Stimulated activated naive CD8-positive, alpha-beta T cell treated with anti-CD3 and anti-CD28 coated beads, Interleukin-15, Interleukin-2, amounts not matched to agents 100 ng/mL and 50 ng/mL, for 24 hours (primary cell): ENCODE results near the gene TAF6L.
A peak's percentile ranks its signal among the peaks of the same experiment; 100 is the strongest.
"Not testable (repeated sequence)": the region's sequence is repeated elsewhere in the genome, so short reads cannot be mapped to it uniquely, and the experiment has no call there.

ENCODE experiments used
- H3K27ac Mint-ChIP-seq: one replicate; pipeline ENCODE4 v1.8.0; 2021; ENCODE audit warnings: mild to moderate bottlenecking, mixed read lengths
- H3K27me3 Mint-ChIP-seq: one replicate; pipeline ENCODE4 v1.8.0; 2021; ENCODE audit warnings: mixed read lengths
- H3K36me3 Mint-ChIP-seq: one replicate; pipeline ENCODE4 v1.8.0; 2021; ENCODE audit warnings: low read depth, mixed read lengths
- H3K4me1 Mint-ChIP-seq: one replicate; pipeline ENCODE4 v1.8.0; 2021; ENCODE audit warnings: low read depth, mixed read lengths
- H3K4me3 Mint-ChIP-seq: one replicate; pipeline ENCODE4 v1.8.0; 2021; ENCODE audit warnings: mild to moderate bottlenecking, mixed read lengths
- H3K9me3 Mint-ChIP-seq: one replicate; pipeline ENCODE4 v1.8.0; 2021; ENCODE audit warnings: mixed read lengths

Gene TAF6L

DNA sequence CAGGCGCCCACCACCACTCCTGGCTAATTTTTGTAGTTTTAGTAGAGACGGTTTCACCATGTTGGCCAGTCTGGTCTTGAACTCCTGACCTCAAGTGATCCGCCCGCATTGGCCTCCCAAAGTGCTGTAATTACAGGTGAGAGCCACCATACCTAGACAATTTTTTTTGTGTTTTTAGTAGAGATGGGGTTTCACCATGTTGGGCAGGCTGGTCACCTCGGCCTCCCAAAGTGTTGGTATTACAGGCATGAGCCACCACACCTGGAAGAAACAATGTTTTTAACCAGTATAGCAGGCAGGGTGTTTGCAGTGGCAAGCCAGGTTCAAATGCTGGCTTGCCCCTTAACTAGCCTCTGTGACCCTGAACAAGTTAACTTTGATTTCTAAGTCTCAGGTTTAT is 21.3 kb upstream of the TAF6L start:
- not testable (repeated sequence) for H3K36me3 Mint-ChIP-seq, H3K9me3 Mint-ChIP-seq

DNA sequence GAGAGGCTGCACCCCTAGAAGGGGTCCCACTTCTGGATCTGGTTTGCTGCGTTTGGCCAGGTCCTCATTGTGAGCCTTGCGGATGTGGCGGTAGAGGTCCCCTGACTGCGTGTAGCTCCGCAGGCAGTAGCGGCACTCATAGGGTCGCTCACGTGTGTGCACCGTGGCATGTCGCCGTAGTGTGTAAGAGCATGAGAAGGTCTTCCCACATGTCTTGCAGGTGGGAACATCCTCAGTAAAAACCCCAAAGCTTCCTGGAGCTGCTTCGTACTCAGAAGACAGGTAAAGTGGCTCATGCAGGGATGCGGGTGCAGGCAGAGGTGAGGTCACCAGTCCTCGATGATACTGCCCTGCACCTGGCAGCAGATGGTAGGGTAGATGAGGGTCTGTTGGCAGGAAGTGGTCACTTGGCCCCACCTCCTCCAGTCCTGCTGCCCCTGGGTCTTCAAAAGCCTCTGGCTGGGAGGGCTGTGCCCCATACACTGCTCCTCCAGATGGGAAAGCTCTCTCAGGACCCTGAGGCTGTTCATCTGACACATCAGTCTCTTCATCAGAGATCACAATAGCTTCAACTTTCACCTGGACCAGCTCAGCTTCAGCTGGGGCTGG is 18.9 kb upstream of the TAF6L start:
- no peaks in the 10 kb centered on the region for H3K9me3 Mint-ChIP-seq
- H3K36me3 Mint-ChIP-seq, result peaks cover 5% of the 10 kb centered on the region
- no peak overlapping the region for H3K4me3 Mint-ChIP-seq
- peak overlapping the region; percentile 34 for H3K27ac Mint-ChIP-seq
- H3K4me1 Mint-ChIP-seq, result peaks cover 35% of the 10 kb centered on the region
- no peaks in the 10 kb centered on the region for H3K27me3 Mint-ChIP-seq

More for the DNA sequence above, 21.3 kb upstream of the TAF6L start:
- H3K27me3 Mint-ChIP-seq, H3K27ac Mint-ChIP-seq, H3K4me3 Mint-ChIP-seq: not testable (repeated sequence)
- peaks cover 35% of the 10 kb centered on the region for H3K4me1 Mint-ChIP-seq

DNA sequence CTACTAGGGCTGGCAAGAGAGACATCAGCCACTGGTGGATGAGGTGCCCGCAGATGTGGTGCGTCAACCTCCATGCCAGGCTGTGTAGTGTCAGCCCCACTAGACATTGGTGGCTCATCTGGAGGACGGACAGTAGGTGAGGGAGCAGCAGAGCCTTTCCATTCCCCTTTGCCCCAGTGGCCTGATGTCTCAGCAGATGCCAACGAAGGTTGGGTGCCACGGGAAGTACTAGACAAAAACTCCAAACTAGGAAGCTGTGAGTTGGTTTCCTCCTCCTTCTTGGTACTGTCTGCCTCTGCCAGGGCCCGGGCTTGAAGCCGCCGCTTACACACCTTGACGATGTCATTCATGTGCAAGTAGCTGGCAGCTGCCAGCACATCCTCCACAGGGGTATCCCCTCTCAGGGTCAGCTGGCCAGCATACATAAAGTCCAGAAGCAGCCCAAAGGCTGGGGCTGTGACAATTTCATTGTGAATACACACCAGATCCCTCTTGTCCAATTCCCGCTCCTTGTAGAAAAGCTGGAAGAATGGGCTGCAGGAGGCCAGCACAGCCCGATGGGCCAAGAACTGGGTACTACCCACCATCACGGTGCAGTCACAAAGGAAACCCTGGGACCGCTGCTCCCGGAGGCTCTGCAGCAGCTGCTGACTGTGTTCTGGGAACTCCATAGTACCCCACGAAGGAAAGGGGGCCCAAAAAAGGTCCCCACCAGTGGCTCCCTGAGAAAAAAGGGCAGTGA is 18.0 kb upstream of the TAF6L start:
- H3K4me1 Mint-ChIP-seq, result peaks cover 35% of the 10 kb centered on the region
- no peaks in the 10 kb centered on the region for H3K27me3 Mint-ChIP-seq
- H3K36me3 Mint-ChIP-seq, result peaks cover 5% of the 10 kb centered on the region
- peak overlapping the region; percentile 98 for H3K27ac Mint-ChIP-seq
- H3K9me3 Mint-ChIP-seq, result no peaks in the 10 kb centered on the region
- H3K4me3 Mint-ChIP-seq, result peak overlapping the region; percentile 99

DNA sequence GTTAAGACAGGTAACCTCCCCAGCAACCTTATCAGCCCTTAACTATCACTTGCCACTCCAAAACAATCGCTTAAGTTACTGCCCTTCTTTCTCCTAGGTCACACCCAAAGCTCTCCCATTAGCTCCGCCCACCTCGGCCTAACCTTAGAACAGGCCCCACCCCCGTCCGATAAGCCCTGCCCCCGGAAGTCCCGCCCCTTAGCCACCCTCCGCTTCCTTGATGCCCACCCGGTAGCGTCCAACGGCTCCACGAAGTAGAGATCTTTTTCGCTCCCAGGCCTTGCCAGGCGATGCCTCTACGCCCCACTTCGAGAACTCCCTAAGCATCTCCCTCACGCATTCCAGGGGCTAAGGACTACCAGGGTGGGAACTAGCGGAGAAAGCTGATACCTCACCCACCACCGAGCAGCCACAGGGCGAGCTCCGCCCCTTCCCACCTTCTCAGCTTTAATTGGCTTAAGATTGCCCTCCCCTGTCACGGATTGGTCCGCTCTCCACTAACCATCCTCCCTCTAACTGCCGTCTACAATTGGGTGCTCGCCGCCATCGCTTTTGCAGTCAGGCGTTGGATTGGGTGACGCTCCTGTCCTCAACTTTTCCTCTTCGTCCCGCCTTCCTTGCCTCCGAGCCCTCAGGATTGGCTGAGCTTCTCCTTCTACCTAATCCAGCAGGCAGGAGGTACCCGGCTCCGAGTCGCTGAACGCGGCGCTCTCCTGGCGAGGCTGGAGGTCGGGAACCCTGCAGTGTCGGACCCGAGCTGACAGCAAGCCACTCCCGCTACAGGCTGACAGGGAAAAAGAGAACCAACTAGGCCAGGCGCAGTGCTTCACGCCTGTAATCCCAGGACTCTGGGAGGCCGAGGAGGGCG is 17.2 kb upstream of the TAF6L start, which contains the start of gene ZBTB3:
TSS of gene ZBTB3 (minus strand) at position 425 of the 868 bp plus-strand sequence. CDS start 496 bp downstream, outside the sequence.
- peaks cover 5% of the 10 kb centered on the region for H3K36me3 Mint-ChIP-seq
- peaks cover 32% of the 10 kb centered on the region for H3K4me1 Mint-ChIP-seq
- H3K9me3 Mint-ChIP-seq, result no peaks in the 10 kb centered on the region
- H3K4me3 Mint-ChIP-seq, result peak within 1 kb of the TSS; percentile 99
- peak within 1 kb of the TSS; percentile 98 for H3K27ac Mint-ChIP-seq
- no peaks in the 10 kb centered on the region for H3K27me3 Mint-ChIP-seq

DNA sequence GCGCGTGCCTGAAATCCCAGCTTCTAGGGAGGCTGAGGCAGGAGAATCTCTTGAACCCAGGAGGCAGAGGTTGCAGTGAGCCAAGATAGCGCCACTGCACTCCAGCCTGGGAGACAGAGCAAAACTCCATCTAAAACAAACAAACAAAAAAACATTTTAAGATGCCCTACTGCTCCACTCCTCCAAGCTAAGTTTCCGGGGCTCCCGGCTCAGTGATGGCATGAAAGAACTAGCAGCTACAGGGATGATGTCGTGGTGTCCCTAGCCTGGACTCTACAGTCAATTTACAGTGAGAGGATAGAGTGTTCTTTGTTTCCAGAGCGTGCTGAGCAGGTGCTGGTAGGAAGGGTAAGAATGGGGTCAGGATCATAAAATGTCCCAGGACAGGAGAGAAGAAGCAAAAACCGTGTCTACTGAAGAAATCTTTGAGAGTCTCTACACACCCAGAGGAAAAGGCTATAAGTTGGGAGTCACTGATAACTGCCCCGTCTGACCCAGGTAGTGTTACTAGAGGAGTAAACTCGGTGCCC is 16.0 kb upstream of the TAF6L start:
- peaks cover 25% of the 10 kb centered on the region for H3K4me1 Mint-ChIP-seq
- no peaks in the 10 kb centered on the region for H3K27me3 Mint-ChIP-seq
- no peak overlapping the region for H3K27ac Mint-ChIP-seq

DNA sequence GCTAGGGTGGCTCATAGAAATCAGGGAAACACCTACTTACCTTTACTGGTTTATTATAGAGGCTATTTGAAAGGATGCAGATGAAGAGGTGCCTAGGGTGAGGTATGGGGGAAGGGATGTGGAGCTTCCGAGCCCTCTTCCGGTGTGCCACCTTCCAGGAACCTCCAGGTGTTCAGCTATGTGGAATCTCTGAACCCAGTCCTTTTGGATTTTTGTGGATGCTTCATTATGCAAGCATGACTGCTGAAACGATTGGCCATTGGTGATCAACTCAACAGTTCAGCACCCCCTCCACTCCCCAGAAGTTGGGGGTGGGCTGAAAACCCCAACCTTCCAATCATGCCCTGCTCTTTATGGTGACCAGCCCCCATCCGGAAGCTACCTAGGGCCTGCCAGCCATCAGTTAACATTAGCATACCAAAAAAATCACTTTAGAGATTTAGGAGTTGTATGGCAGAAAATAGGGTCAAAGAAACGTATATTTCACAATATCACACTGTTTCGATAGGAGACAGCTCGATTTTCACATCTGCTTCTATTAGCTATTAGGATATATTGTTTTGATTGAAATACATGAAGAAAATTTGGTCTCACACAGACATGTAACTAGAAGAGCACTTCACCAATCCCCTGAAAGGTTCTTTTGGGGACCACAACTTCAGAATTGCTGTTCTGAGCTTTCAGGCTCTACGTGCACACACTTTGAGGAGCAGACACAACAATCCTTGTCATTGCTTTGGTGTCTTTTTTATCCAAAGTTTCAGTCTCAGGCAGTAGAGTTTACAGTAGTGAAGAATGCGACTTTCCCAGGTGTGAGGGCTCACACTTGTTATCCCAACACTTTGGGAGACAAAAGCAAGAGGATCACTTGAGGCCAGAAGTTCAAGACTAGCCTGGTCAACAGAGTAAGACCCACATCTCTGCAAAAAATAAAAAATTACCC is 13.1 kb upstream of the TAF6L start:
- H3K27me3 Mint-ChIP-seq, result no peaks in the 10 kb centered on the region
- no peak overlapping the region for H3K4me3 Mint-ChIP-seq
- no peak overlapping the region for H3K27ac Mint-ChIP-seq
- H3K36me3 Mint-ChIP-seq, result peaks cover 12% of the 10 kb centered on the region
- peaks cover 28% of the 10 kb centered on the region for H3K4me1 Mint-ChIP-seq
- H3K9me3 Mint-ChIP-seq, result no peaks in the 10 kb centered on the region

More for the DNA sequence above, 16.0 kb upstream of the TAF6L start:
- Mint-ChIP-seq H3K9me3 (no peaks in the 10 kb centered on the region), H3K4me3 (peak overlapping the region; percentile 99), H3K36me3 (peaks cover 5% of the 10 kb centered on the region)

DNA sequence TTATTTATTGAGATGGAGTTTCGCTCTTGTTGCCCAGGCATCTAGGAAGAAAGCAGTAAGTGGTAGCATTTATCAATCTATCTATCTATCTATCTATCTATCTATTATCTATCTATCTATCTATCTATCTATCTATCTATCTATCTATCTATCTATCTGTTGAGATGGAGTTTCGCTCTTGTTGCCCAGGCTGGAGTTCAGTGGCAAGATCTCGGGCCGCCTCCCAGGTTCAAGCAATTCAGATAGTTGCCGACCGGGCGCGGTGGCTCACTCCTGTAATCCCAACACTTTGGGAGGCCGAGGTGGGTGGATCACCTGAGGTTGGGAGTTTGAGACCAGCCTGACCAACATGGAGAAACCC is 10.3 kb upstream of the TAF6L start:
- Mint-ChIP-seq H3K4me3 (peak overlapping the region; percentile 99), H3K27ac (peak overlapping the region; percentile 75), H3K4me1 (peaks cover 23% of the 10 kb centered on the region), H3K36me3 (peaks cover 27% of the 10 kb centered on the region)
- H3K9me3 Mint-ChIP-seq, H3K27me3 Mint-ChIP-seq: not testable (repeated sequence)

DNA sequence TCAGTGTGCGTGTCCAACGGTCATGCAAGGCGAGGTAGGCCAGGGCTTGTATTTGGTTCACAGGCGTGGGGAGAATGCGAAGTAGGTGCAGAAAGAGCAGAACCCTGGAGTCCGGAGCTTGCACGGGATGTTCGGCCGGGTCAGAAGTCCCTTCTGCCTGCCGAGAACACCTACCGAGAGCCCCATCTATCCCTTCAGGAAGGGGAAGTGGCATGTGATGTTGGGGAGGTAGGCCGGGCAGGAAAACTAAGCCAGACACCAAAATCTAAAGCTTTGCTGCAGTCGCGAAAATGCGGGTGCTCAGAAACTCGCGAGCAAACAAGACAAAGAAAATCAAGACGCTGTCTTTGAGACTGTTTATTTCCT is 435 bp upstream of the TAF6L start:
- H3K4me1 Mint-ChIP-seq, result peaks cover 28% of the 10 kb centered on the region
- no peaks in the 10 kb centered on the region for H3K27me3 Mint-ChIP-seq
- H3K27ac Mint-ChIP-seq, result peak overlapping the region; percentile 94
- H3K36me3 Mint-ChIP-seq, result peaks cover 13% of the 10 kb centered on the region
- peak overlapping the region; percentile 88 for H3K4me3 Mint-ChIP-seq
- H3K9me3 Mint-ChIP-seq, result no peaks in the 10 kb centered on the region

DNA sequence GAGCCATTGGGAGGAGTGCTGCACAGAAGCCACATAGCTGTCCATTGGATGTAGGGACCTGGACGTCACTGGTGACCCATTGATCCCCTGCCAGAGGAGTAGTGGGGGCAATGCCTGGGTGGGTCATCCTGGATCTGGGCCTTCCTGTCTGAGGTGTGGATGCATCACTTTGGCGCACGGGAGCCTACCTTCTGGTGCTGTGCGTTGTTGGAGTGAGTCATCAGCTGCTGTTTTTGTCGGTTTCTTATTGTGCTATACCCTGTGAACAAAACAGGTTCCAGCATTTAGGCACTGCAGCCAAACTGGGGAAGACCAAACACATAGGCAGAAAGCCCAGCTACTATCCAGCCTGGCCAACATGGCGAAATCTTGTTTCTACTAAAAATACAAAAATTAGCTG is 3.2 kb downstream of the TAF6L start:
- Mint-ChIP-seq H3K4me1 (peaks cover 41% of the 10 kb centered on the region), H3K9me3 (no peaks in the 10 kb centered on the region), H3K36me3 (peaks cover 21% of the 10 kb centered on the region), H3K27me3 (no peaks in the 10 kb centered on the region), H3K27ac (no peak overlapping the region), H3K4me3 (no peak overlapping the region)

DNA sequence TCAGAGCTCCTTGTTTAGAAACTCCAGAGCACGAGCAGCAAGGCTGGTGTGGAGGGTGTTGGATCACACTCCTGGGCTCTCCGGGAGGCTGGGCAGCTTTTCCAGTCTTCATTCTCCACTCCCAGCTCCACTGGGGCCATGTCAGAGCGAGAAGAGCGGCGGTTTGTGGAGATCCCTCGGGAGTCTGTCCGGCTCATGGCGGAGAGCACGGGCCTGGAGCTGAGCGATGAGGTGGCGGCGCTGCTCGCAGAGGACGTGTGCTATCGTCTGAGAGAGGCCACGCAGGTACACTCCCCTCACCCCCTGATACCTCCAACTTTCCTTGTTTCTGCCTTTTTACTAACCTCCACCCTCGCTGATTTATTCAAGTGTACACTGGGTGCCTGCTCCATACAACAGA is 4.5 kb downstream of the TAF6L start:
- Mint-ChIP-seq H3K27me3 (no peaks in the 10 kb centered on the region), H3K9me3 (no peaks in the 10 kb centered on the region), H3K36me3 (peaks cover 21% of the 10 kb centered on the region), H3K4me3 (no peak overlapping the region), H3K4me1 (peaks cover 29% of the 10 kb centered on the region), H3K27ac (no peak overlapping the region)

DNA sequence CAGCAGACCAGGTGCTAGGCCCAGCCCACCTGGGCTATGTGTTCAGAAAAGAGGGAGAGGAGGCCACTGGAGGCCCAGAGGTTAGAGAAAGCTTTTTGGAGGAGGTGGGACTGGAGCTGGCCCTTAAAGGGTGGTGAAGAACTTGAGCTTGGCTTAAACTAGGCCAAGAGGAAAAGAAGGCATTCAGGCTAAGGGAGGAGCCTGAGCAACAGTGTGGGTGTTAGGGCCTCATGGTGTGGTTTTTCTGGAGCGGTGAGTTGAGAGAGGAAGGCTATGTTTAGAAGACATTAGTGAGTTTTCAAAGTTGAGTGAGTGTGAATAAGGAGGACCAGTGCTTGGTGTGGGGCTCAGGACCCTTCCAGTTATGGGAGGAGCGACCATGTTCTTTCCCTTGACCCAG is 6.2 kb downstream of the TAF6L start:
- H3K36me3 Mint-ChIP-seq, result peaks cover 21% of the 10 kb centered on the region
- peaks cover 21% of the 10 kb centered on the region for H3K4me1 Mint-ChIP-seq
- H3K9me3 Mint-ChIP-seq, result no peaks in the 10 kb centered on the region
- peak overlapping the region; percentile 75 for H3K27ac Mint-ChIP-seq
- H3K27me3 Mint-ChIP-seq, result no peaks in the 10 kb centered on the region
- no peak overlapping the region for H3K4me3 Mint-ChIP-seq

DNA sequence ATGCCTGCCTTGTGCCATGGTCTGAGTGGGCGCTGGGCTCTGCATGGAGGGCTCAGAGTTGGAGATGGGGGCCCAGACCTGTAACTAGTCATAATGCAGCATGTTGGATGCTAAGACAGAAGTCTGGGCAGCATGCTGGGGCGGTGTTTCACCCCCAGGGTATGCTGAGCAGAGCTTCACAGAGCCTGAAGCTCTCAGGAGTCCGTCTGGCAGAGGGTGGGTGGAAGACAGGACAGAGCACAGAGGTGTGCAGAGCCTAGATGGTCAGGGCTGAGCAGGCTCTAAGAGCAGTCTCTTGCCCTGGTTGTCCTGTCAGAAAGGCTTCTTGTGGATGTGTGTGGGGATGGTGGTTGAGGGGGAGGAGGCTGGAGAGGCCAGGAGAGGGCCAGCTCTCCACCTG is 7.2 kb downstream of the TAF6L start:
- Mint-ChIP-seq H3K4me3 (no peak overlapping the region), H3K4me1 (peaks cover 20% of the 10 kb centered on the region), H3K27me3 (no peaks in the 10 kb centered on the region), H3K27ac (no peak overlapping the region), H3K36me3 (peaks cover 28% of the 10 kb centered on the region), H3K9me3 (no peaks in the 10 kb centered on the region)

DNA sequence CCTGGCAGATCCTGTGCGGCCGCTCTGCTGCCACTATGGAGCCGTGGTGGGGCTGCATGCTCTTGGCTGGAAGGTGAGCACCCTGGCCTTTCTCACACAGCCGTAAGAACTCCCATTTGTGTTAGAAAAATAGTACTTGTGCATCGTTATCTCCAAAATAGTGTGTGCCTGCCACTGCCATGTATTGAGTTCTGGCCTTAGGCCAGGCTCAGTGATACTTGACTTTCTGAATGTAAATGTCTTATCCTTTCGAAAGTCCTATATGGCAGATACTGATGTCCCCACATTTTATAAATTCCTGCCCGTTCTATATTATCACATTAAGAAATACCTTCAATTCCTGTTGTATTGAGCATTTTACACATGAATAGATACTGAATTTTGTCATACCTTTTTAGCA is 11.6 kb downstream of the TAF6L start:
- H3K4me1 Mint-ChIP-seq, result peaks cover 18% of the 10 kb centered on the region
- no peak overlapping the region for H3K4me3 Mint-ChIP-seq
- no peaks in the 10 kb centered on the region for H3K27me3 Mint-ChIP-seq
- no peak overlapping the region for H3K27ac Mint-ChIP-seq
- H3K9me3 Mint-ChIP-seq, result no peaks in the 10 kb centered on the region
- H3K36me3 Mint-ChIP-seq, result peaks cover 23% of the 10 kb centered on the region

DNA sequence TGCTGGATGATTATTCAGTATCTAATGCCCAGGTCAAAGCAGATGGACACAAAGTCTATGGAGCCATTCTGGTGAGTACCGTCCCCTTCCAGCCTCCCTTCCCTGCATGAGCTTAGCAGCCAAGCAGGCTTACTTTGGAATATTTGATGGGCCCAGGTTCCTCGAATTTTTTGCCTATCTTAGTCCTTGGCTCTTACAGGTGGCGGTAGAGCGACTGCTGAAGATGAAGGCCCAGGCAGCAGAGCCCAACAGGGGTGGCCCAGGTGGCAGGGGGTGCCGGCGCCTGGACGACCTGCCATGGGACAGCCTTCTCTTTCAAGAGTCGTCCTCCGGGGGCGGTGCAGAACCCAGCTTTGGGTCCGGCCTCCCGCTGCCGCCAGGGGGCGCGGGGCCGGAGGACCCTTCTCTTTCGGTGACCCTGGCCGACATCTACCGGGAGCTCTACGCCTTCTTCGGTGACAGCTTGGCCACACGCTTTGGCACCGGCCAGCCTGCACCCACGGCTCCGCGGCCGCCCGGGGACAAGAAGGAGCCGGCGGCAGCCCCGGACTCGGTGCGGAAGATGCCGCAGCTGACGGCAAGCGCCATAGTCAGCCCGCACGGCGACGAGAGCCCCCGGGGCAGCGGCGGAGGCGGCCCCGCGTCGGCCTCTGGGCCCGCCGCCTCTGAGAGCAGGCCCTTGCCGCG is 15.3 kb downstream of the TAF6L start:
- peak overlapping the region; percentile 87 for H3K4me3 Mint-ChIP-seq
- peaks cover 44% of the 10 kb centered on the region for H3K4me1 Mint-ChIP-seq

More for the DNA sequence above, 15.3 kb downstream of the TAF6L start:
- no peaks in the 10 kb centered on the region for H3K9me3 Mint-ChIP-seq
- peaks cover 45% of the 10 kb centered on the region for H3K36me3 Mint-ChIP-seq
- H3K27ac Mint-ChIP-seq, result peak overlapping the region; percentile 92
- H3K27me3 Mint-ChIP-seq, result no peaks in the 10 kb centered on the region
